ENCODE measurements around the gene ASB14. TPM values are rescaled to one million over a fixed set of nuclear protein-coding genes. Genes with fewer than 3 reads are reported as not detected.
"Not testable (repeated sequence)": the region's sequence is repeated elsewhere in the genome, so short reads cannot be mapped to it uniquely, and the experiment has no call there.

ASB14 gene
- total RNA-seq, 1 donor from 2014 or later: not detected

GRCh38 chr3:57314204-57314603 lies 21.7 kb upstream of the ASB14 start:
- H3K27me3 Mint-ChIP-seq (ENCODE audit: unreplicated experiment): peaks cover 1% of the 10 kb centered on the region
- no peaks in the 10 kb centered on the region for H3K4me1 Mint-ChIP-seq (ENCODE audit: low read depth, unreplicated experiment)
- no peak for TF ChIP-seq CTCF (IDR thresholded peaks at IDR 0.05; ENCODE audit: partially characterized antibody, unreplicated experiment)
- no peak overlapping the region for H3K27ac Mint-ChIP-seq (ENCODE audit: unreplicated experiment)
- H3K9me3 Mint-ChIP-seq (ENCODE audit: unreplicated experiment): no peaks in the 10 kb centered on the region
- H3K36me3 Mint-ChIP-seq (ENCODE audit: unreplicated experiment): peaks cover 5% of the 10 kb centered on the region
- no peak for DNase-seq
- H3K4me3 Mint-ChIP-seq (ENCODE audit: unreplicated experiment): no peak overlapping the region

- Mint-ChIP-seq H3K4me1 (ENCODE audit: low read depth, unreplicated experiment) (no peaks in the 10 kb centered on the region), H3K4me3 (ENCODE audit: unreplicated experiment) (no peak overlapping the region), H3K9me3 (ENCODE audit: unreplicated experiment) (no peaks in the 10 kb centered on the region), H3K27me3 (ENCODE audit: unreplicated experiment) (no peaks in the 10 kb centered on the region), H3K36me3 (ENCODE audit: unreplicated experiment) (no peaks in the 10 kb centered on the region), H3K27ac (ENCODE audit: unreplicated experiment) (no peak overlapping the region)
- no peak for TF ChIP-seq CTCF (IDR thresholded peaks at IDR 0.05; ENCODE audit: partially characterized antibody, unreplicated experiment)
- DNase-seq: no peak
Measured at GRCh38 chr3:57309769-57310360, 17.4 kb upstream of the ASB14 start.

GRCh38 chr3:57303520-57303919 lies 11.0 kb upstream of the ASB14 start:
- not testable (repeated sequence) for H3K27ac Mint-ChIP-seq (ENCODE audit: unreplicated experiment); H3K27me3 Mint-ChIP-seq (ENCODE audit: unreplicated experiment); DNase-seq; H3K9me3 Mint-ChIP-seq (ENCODE audit: unreplicated experiment); H3K36me3 Mint-ChIP-seq (ENCODE audit: unreplicated experiment); H3K4me1 Mint-ChIP-seq (ENCODE audit: low read depth, unreplicated experiment); H3K4me3 Mint-ChIP-seq (ENCODE audit: unreplicated experiment)

GRCh38 chr3:57298041-57298440 lies 5.6 kb upstream of the ASB14 start:
- Mint-ChIP-seq H3K36me3 (ENCODE audit: unreplicated experiment) (no peaks in the 10 kb centered on the region), H3K27ac (ENCODE audit: unreplicated experiment) (no peak overlapping the region), H3K27me3 (ENCODE audit: unreplicated experiment) (no peaks in the 10 kb centered on the region), H3K9me3 (ENCODE audit: unreplicated experiment) (no peaks in the 10 kb centered on the region), H3K4me1 (ENCODE audit: low read depth, unreplicated experiment) (no peaks in the 10 kb centered on the region), H3K4me3 (ENCODE audit: unreplicated experiment) (no peak overlapping the region)
- no peak for DNase-seq
- TF ChIP-seq CTCF (IDR thresholded peaks at IDR 0.05; ENCODE audit: partially characterized antibody, unreplicated experiment): no peak

GRCh38 chr3:57292897-57293526 lies 527 bp upstream of the ASB14 start:
- Mint-ChIP-seq H3K4me3 (ENCODE audit: unreplicated experiment) (no peak overlapping the region), H3K27ac (ENCODE audit: unreplicated experiment) (no peak overlapping the region), H3K27me3 (ENCODE audit: unreplicated experiment) (no peaks in the 10 kb centered on the region), H3K4me1 (ENCODE audit: low read depth, unreplicated experiment) (no peaks in the 10 kb centered on the region), H3K9me3 (ENCODE audit: unreplicated experiment) (no peaks in the 10 kb centered on the region), H3K36me3 (ENCODE audit: unreplicated experiment) (no peaks in the 10 kb centered on the region)
- DNase-seq: no peak
- no peak for TF ChIP-seq CTCF (IDR thresholded peaks at IDR 0.05; ENCODE audit: partially characterized antibody, unreplicated experiment)
